BE2C (cell line): ENCODE results near the gene TSPAN18.

Source experiments
- DNase-seq: peaks from one replicate; pipeline ENCODE4 v3.0.0-alpha.2; 2020
- H3K27me3 ChIP-seq: fragments of 250-450 bp; sonication (Bioruptor Pico); 2 replicates; pipeline ENCODE4 v1.5.1; 2020; ENCODE audit warnings: mild to moderate bottlenecking
- H3K36me3 ChIP-seq: fragments of 250-450 bp; sonication (Bioruptor Pico); 2 replicates; pipeline ENCODE4 v1.5.1; 2020; ENCODE audit warnings: mild to moderate bottlenecking
- H3K4me1 ChIP-seq: fragments of 250-450 bp; sonication (Bioruptor Pico); 2 replicates; pipeline ENCODE4 v1.5.1; 2020
- H3K4me3 ChIP-seq: 2 replicates; pipeline ENCODE4 v1.5.1; 2011; ENCODE audit warnings: low read depth, low read length
- H3K9me3 ChIP-seq: fragments of 250-450 bp; sonication (Bioruptor Pico); 2 replicates; pipeline ENCODE4 v1.5.1; 2020
- TF ChIP-seq, protein P1 (sequence below): IDR thresholded peaks from 2 replicates; pipeline ENCODE4 v1.5.1; 2012; ENCODE audit warnings: mild to moderate bottlenecking, low read depth, low read length

The TSPAN18 gene

GRCh38 chr11:44842220-44842619 is 115.5 kb downstream of the TSPAN18 start:
- H3K9me3 ChIP-seq, result no peaks in the 10 kb centered on the region
- H3K4me1 ChIP-seq, result peaks cover 17% of the 10 kb centered on the region
- H3K27me3 ChIP-seq, result no peaks in the 10 kb centered on the region
- no peaks in the 10 kb centered on the region for H3K36me3 ChIP-seq
- TF ChIP-seq, protein P1, sequence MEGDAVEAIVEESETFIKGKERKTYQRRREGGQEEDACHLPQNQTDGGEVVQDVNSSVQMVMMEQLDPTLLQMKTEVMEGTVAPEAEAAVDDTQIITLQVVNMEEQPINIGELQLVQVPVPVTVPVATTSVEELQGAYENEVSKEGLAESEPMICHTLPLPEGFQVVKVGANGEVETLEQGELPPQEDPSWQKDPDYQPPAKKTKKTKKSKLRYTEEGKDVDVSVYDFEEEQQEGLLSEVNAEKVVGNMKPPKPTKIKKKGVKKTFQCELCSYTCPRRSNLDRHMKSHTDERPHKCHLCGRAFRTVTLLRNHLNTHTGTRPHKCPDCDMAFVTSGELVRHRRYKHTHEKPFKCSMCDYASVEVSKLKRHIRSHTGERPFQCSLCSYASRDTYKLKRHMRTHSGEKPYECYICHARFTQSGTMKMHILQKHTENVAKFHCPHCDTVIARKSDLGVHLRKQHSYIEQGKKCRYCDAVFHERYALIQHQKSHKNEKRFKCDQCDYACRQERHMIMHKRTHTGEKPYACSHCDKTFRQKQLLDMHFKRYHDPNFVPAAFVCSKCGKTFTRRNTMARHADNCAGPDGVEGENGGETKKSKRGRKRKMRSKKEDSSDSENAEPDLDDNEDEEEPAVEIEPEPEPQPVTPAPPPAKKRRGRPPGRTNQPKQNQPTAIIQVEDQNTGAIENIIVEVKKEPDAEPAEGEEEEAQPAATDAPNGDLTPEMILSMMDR, result no peak
- H3K4me3 ChIP-seq, result no peak overlapping the region
- DNase-seq, result no peak

DNA sequence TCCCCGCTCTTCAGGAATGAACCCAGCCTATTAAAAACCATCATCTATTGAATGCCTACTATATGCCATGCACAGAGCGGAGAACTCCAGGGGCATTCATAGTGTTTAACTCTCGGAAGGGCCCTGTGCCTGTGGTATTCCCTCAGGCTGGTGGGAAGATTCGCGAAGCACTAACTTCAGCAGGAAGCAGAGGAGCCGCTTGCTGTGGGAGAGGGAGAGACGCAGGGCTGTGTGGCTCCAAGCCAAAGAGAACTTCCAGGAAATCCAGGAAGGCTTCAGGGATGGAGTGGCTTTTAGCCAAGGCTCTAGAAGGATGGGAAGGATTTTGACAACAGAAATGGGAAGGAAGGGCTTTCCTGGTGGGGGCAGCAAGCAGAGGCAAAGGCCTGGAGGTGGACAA is 120.1 kb downstream of the TSPAN18 start:
- no peaks in the 10 kb centered on the region for H3K4me1 ChIP-seq
- no peaks in the 10 kb centered on the region for H3K27me3 ChIP-seq
- no peaks in the 10 kb centered on the region for H3K9me3 ChIP-seq
- no peak overlapping the region for H3K4me3 ChIP-seq
- no peak for DNase-seq
- no peaks in the 10 kb centered on the region for H3K36me3 ChIP-seq
- TF ChIP-seq, protein P1, result no peak

GRCh38 chr11:44847316-44847715 is 120.6 kb downstream of the TSPAN18 start:
- Histone ChIP-seq H3K27me3 (no peaks in the 10 kb centered on the region), H3K36me3 (no peaks in the 10 kb centered on the region)
- DNase-seq, result no peak

GRCh38 chr11:44848203-44848962 is 121.6 kb downstream of the TSPAN18 start:
- no peaks in the 10 kb centered on the region for H3K9me3 ChIP-seq
- TF ChIP-seq, protein P1, result no peak
- no peaks in the 10 kb centered on the region for H3K27me3 ChIP-seq
- no peaks in the 10 kb centered on the region for H3K4me1 ChIP-seq
- no peak overlapping the region for H3K4me3 ChIP-seq
- H3K36me3 ChIP-seq, result no peaks in the 10 kb centered on the region
- no peak for DNase-seq

More at GRCh38 chr11:44847316-44847715, 120.6 kb downstream of the TSPAN18 start:
- Histone ChIP-seq H3K9me3 (no peaks in the 10 kb centered on the region), H3K4me3 (no peak overlapping the region), H3K4me1 (no peaks in the 10 kb centered on the region)
- TF ChIP-seq, protein P1, result no peak

- no peak for DNase-seq
- no peaks in the 10 kb centered on the region for H3K4me1 ChIP-seq
- TF ChIP-seq, protein P1, result no peak
- no peaks in the 10 kb centered on the region for H3K27me3 ChIP-seq
- no peaks in the 10 kb centered on the region for H3K9me3 ChIP-seq
- H3K36me3 ChIP-seq, result no peaks in the 10 kb centered on the region
- H3K4me3 ChIP-seq, result no peak overlapping the region
Measured at GRCh38 chr11:44848963-44849350, 122.2 kb downstream of the TSPAN18 start.

GRCh38 chr11:44849424-44849823 is 122.7 kb downstream of the TSPAN18 start:
- no peak for DNase-seq
- Histone ChIP-seq H3K36me3 (no peaks in the 10 kb centered on the region), H3K27me3 (no peaks in the 10 kb centered on the region), H3K4me3 (no peak overlapping the region), H3K9me3 (no peaks in the 10 kb centered on the region), H3K4me1 (no peaks in the 10 kb centered on the region)
- TF ChIP-seq, protein P1, result no peak
